ENCODE measurements around the gene TAS2R41. TPM values are rescaled to one million over a fixed set of nuclear protein-coding genes. Genes with fewer than 3 reads are reported as not detected.

Gene TAS2R41
- total RNA-seq, 6 experiments from 2014 or later: not detected

GRCh38 chr7:143455942-143456341, 21.7 kb upstream of the TAS2R41 start:
- peaks cover 82% of the 10 kb centered on the region for H3K4me1 Mint-ChIP-seq (ENCODE audit: low read depth)
- DNase-seq: no peak
- TF ChIP-seq, protein P1, sequence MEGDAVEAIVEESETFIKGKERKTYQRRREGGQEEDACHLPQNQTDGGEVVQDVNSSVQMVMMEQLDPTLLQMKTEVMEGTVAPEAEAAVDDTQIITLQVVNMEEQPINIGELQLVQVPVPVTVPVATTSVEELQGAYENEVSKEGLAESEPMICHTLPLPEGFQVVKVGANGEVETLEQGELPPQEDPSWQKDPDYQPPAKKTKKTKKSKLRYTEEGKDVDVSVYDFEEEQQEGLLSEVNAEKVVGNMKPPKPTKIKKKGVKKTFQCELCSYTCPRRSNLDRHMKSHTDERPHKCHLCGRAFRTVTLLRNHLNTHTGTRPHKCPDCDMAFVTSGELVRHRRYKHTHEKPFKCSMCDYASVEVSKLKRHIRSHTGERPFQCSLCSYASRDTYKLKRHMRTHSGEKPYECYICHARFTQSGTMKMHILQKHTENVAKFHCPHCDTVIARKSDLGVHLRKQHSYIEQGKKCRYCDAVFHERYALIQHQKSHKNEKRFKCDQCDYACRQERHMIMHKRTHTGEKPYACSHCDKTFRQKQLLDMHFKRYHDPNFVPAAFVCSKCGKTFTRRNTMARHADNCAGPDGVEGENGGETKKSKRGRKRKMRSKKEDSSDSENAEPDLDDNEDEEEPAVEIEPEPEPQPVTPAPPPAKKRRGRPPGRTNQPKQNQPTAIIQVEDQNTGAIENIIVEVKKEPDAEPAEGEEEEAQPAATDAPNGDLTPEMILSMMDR (IDR thresholded peaks at IDR 0.05): no peak
- H3K27ac Mint-ChIP-seq: peak overlapping the region; percentile 96
- H3K27me3 Mint-ChIP-seq (ENCODE audit: insufficient read depth): no peaks in the 10 kb centered on the region
- no peaks in the 10 kb centered on the region for H3K9me3 Mint-ChIP-seq
- H3K36me3 Mint-ChIP-seq (ENCODE audit: low read depth): no peaks in the 10 kb centered on the region
- H3K4me3 Mint-ChIP-seq: 0 out of 2 replicates have a peak overlapping the region, but pooled peaks have one; percentile 72

DNA sequence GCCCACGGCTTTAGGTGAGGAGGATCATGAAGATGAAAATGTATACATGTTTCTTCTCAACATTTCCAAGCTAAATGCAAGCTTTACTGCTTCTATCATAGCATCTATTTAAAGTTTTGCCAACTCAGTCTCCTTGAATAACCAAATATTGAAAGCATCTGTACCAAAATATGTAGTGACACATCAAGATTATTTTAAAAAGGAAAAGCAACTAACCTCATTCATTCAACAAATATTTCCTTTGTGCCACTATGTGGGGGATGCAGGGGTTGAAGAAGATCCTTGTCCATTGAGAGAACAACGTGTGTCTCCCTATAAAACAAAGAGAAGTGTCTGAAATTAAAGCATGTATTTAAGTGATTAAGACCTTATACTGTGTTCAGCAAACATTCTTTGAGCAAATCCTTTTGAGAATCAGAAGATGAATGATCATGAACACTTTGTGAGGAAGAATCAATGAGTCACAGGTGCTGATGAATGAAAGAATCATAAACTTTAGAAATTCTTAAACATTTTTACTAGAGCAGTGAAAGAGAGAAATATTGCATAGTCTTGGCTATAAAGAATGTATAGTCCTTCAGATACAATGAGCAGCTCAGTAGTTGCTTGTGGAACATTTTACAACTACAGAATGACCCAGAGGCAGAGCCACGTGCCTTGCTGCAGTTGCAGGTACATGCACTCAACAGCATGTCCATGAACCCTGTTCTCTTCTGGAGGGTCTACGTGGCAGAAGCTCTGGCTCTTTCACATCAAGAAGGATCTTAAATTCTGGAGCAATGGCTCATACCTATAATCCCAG, 20.5 kb upstream of the TAS2R41 start:
- Mint-ChIP-seq H3K9me3 (no peaks in the 10 kb centered on the region; the same call in 1 of the 2 replicates), H3K27ac (peak overlapping the region; percentile 96), H3K36me3 (ENCODE audit: low read depth) (no peaks in the 10 kb centered on the region; the same call in 1 of the 2 replicates), H3K4me1 (ENCODE audit: low read depth) (peaks cover 81% of the 10 kb centered on the region), H3K27me3 (ENCODE audit: insufficient read depth) (no peaks in the 10 kb centered on the region), H3K4me3 (peak overlapping the region; percentile 72)
- TF ChIP-seq, protein P1 (IDR thresholded peaks at IDR 0.05): no peak
- DNase-seq: peak; percentile 38

- DNase-seq: peak; percentile 77
- no peaks in the 10 kb centered on the region for H3K27me3 Mint-ChIP-seq (ENCODE audit: insufficient read depth)
- H3K36me3 Mint-ChIP-seq (ENCODE audit: low read depth): no peaks in the 10 kb centered on the region; the same call in 1 of the 2 replicates
Observed at GRCh38 chr7:143458263-143458662, 19.4 kb upstream of the TAS2R41 start.

GRCh38 chr7:143458681-143459080, 19.0 kb upstream of the TAS2R41 start:
- DNase-seq: no peak
- H3K4me3 Mint-ChIP-seq: peak overlapping the region; percentile 72
- no peaks in the 10 kb centered on the region for H3K27me3 Mint-ChIP-seq (ENCODE audit: insufficient read depth)
- H3K27ac Mint-ChIP-seq: peak overlapping the region; percentile 96
- H3K36me3 Mint-ChIP-seq (ENCODE audit: low read depth): no peaks in the 10 kb centered on the region; the same call in 1 of the 2 replicates
- no peaks in the 10 kb centered on the region; the same call in 1 of the 2 replicates for H3K9me3 Mint-ChIP-seq
- TF ChIP-seq, protein P1 (IDR thresholded peaks at IDR 0.05): no peak
- peaks cover 70% of the 10 kb centered on the region for H3K4me1 Mint-ChIP-seq (ENCODE audit: low read depth)

More at GRCh38 chr7:143458263-143458662, 19.4 kb upstream of the TAS2R41 start:
- H3K4me1 Mint-ChIP-seq (ENCODE audit: low read depth): peaks cover 70% of the 10 kb centered on the region
- no peaks in the 10 kb centered on the region; the same call in 1 of the 2 replicates for H3K9me3 Mint-ChIP-seq
- H3K27ac Mint-ChIP-seq: peak overlapping the region; percentile 96
- TF ChIP-seq, protein P1 (IDR thresholded peaks at IDR 0.05): no peak
- H3K4me3 Mint-ChIP-seq: peak overlapping the region; percentile 72

DNA sequence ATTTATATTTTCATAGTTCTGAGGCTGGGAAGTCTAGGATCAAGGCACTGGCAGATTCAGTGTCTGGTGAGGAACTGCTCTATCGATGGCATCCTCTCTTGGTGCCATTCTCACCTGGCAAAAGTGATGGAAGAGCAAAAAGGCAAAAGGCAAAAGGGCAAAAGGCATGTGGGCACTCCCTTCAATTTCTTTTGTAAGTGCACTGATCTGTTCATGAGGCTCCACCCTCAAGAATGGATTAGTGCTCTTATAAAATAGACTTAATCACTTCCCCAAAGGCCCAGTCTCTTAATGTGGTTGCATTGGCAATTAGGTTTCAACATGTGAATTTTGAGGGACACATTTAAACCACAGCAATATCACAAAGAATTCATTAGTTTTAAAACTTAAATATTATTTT, 18.3 kb upstream of the TAS2R41 start:
- Mint-ChIP-seq H3K9me3 (no peaks in the 10 kb centered on the region; the same call in 1 of the 2 replicates), H3K27me3 (ENCODE audit: insufficient read depth) (no peaks in the 10 kb centered on the region), H3K4me1 (ENCODE audit: low read depth) (peaks cover 66% of the 10 kb centered on the region), H3K4me3 (no peak overlapping the region; the same call in 1 of the 2 replicates), H3K27ac (peak overlapping the region; percentile 96), H3K36me3 (ENCODE audit: low read depth) (no peaks in the 10 kb centered on the region; the same call in 1 of the 2 replicates)
- TF ChIP-seq, protein P1 (IDR thresholded peaks at IDR 0.05): no peak
- DNase-seq: no peak
